Uterus (tissue), 2 donors: ENCODE measurements around the gene SEC14L1.

Experiments
- POLR2A ChIP-seq, 2 donors: fragments of 450-650 bp; IDR thresholded peaks; one replicate each; pipeline ENCODE4 v1.6.1; 2016; ENCODE audit warnings: antibody characterized with exemption in 2 of 2, mild to moderate bottlenecking in 1 of 2, moderate library complexity in 1 of 2
- TF ChIP-seq, protein P1 (sequence below), 4 experiments: fragments of 200-600 bp in 2 of 4; fragments of 450-650 bp in 2 of 4; sonication (generic) in 2 of 4; IDR thresholded peaks; one replicate each; pipeline ENCODE4 v1.5.1; 2016 to 2019; ENCODE audit warnings: antibody characterized with exemption in 4 of 4, mild to moderate bottlenecking in 2 of 4, moderate library complexity in 1 of 4

DNA sequence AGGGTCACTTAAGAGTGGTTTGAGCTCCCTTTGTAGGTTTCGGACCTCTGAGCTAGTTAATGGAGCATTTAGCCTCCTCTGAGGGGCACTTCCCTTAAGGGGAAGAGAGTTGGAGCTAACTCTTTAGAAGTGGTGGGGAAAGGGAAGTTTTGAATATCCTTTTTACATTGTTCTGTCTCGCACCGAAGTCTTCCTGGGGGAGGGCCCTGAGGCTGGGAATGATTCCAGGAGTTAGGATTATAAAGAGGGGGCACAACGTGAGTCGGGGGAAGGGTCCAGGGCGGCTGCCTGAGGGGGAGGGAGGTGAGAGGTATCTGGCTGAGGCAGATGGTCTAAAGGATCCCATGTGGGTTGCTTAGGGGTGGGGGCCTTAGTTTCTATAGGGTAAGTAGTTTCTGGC lies 32.3 kb downstream of the SEC14L1 start:
- TF ChIP-seq, protein P1, sequence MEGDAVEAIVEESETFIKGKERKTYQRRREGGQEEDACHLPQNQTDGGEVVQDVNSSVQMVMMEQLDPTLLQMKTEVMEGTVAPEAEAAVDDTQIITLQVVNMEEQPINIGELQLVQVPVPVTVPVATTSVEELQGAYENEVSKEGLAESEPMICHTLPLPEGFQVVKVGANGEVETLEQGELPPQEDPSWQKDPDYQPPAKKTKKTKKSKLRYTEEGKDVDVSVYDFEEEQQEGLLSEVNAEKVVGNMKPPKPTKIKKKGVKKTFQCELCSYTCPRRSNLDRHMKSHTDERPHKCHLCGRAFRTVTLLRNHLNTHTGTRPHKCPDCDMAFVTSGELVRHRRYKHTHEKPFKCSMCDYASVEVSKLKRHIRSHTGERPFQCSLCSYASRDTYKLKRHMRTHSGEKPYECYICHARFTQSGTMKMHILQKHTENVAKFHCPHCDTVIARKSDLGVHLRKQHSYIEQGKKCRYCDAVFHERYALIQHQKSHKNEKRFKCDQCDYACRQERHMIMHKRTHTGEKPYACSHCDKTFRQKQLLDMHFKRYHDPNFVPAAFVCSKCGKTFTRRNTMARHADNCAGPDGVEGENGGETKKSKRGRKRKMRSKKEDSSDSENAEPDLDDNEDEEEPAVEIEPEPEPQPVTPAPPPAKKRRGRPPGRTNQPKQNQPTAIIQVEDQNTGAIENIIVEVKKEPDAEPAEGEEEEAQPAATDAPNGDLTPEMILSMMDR (IDR thresholded peaks at IDR 0.05), result no peak
- no peak for TF ChIP-seq POLR2A (IDR thresholded peaks at IDR 0.05)
